Esophagus squamous epithelium (tissue), 4 donors: ENCODE data around the gene NMNAT2.

Source experiments
- CTCF ChIP-seq, 6 experiments: fragments of 450-650 bp in 4 of 6; fragments of 200-600 bp in 2 of 6; sonication (generic) in 2 of 6; IDR thresholded peaks; one replicate each; pipeline ENCODE4 v1.5.1; 2016 to 2019; ENCODE audit warnings: antibody characterized with exemption in 6 of 6, mild to moderate bottlenecking in 4 of 6, moderate library complexity in 4 of 6
- POLR2A ChIP-seq, 4 donors: fragments of 450-650 bp; IDR thresholded peaks; one replicate each; pipeline ENCODE4 v1.6.1; 2017; ENCODE audit warnings: antibody characterized with exemption in 4 of 4, mild to moderate bottlenecking in 4 of 4, moderate library complexity in 3 of 4

- TF ChIP-seq CTCF (IDR thresholded peaks at IDR 0.05) (no peak), POLR2A (IDR thresholded peaks at IDR 0.05) (no peak)
Observed at GRCh38 chr1:183251101-183251958, 166.8 kb downstream of the NMNAT2 start.
